ENCODE data around the gene SLC39A12.

SLC39A12 gene

DNA sequence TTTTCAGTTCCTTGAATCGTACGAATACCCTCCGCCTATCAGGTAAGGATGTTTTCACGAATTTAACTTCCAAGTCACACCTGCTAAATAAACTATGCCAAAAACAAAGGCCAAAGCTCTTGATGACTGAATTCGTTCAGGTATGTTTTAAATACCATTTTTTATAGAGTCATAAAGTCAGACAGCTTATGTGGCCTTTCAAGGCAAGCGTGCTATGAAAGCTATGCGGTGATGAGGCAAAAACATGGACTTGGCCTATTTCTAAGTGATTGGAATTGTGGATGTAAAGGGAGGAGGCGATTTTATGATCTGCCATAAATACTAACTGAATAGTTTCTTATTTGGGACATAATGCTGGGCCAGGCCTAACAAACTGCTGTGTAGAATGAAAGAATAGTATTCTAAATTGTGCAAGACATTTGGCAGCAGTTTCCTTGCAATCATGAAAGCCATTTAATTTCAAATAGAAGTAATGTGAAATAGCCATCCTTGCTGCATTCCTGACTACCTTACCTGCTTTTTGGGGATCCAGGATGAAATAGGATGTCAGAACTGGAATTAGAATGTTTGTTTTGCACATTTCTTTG, 14.0 kb downstream of the SLC39A12 start:
- no peak for DNase-seq

DNA sequence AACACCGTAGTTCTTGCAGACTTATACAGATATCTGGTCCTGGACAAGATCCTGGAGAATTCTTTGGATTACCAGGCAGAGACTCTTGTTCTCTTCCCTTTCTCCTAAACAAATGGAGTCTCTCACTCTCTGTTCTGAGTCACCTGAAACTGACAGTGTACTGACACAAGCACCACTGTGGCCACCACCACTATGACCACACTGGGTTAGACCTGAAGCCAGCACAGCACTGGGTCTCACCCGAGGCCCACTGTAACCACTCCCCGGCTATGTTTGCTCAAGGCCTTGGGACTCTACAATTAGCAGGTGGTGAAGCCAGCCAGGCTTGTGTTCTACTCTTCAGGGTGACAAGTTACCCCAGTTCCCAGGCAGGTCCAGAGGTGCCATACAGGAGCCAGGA, 22.8 kb downstream of the SLC39A12 start:
- DNase-seq = no peak

DNA sequence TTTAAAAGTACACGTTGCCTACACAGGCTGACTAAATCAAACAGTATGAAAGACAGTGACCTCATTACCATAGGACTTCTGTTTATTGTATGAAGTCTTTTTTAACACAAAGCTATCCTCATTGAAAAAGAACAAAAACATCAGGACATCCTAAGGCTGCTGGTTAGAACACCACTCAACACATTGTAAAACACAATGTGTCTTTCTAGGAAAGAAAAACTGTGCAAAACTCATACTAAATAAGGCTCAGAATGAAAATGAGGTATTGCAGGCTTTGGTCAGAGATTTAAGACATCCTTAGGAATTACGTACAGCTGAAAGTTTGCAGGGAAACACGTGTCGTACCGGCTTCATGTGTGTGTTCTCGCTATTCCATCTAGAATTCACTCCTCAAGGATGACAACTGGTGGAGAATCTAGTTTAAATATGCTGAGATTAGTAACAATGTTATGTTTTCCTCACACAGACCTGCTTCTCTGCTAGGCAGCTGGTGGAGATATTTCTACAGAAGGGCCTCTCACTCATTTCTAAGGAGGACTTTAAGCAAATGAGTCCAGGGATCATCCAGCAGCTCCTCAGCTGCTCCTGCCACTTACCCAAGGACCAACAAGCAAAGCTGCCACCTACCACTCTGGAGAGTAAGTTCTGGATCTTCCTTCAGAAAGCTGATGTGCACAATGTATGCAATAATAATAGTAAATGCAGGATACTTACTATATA, 29.3 kb downstream of the SLC39A12 start:
- no peak for DNase-seq

DNA sequence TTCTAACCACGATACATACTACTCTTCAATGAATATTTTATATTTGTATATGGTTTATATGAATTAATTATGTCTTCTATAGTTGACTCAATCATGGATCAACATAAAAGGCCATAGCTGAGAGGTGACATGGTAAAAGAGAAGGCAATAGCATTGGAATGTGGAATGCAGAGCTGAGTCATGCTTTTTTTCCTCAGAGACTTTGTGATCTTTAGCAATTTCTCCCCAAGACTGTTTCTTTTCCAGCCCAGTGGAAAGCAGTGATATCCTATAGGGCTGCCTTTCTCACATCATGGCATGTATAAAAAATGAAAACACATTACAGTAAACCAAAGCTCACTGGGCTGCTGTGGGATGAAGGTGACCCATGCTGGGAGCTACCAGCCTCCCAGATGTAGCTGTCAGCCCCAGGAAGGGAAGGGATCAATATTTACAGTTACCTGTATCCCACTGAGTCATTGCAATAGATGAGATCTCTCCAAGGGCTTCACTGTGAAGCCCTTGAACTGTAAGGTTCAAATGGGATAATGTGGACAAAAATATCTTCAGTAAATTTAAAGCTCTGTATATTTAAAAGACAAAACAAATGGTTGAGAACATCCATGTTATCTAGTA, 30.2 kb downstream of the SLC39A12 start:
- no peak for DNase-seq

DNA sequence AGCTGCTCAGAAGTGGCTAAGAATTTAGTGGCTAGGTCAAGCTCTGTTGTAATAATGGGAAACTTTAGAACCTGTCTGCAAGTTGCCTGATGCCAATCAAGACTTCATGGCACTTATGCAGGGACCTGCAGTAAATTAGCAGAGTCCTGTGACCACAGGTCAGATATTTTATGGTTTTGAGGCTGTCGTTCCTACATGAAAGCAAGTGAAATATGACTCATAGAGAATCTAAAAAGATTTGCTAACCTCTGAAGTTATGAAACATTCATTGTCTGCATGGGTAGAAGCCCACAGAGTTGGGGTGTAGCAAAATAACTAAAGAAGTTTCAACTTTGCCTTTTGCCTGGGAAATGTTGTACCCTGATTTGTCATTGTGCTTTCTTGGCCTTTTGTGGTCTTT, 32.3 kb downstream of the SLC39A12 start:
- DNase-seq = no peak

DNA sequence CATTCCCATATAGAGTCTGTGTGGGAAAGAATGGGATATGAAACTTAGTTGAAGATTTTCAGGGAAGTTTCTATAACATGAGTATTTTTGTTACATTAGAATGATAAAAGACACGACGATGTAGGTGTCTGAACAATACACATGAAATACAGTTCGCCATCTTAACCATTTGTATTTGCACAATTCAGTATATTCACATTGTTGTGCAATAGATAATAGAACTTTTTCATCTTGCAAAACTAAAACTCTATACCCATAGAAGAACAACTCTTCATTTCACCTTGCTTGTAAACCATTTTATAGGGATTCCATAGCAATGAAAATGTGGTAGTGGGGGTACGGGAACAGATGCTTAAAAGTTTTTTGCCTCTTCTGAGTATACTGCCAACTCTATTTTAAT, 32.8 kb downstream of the SLC39A12 start:
- DNase-seq = no peak

DNA sequence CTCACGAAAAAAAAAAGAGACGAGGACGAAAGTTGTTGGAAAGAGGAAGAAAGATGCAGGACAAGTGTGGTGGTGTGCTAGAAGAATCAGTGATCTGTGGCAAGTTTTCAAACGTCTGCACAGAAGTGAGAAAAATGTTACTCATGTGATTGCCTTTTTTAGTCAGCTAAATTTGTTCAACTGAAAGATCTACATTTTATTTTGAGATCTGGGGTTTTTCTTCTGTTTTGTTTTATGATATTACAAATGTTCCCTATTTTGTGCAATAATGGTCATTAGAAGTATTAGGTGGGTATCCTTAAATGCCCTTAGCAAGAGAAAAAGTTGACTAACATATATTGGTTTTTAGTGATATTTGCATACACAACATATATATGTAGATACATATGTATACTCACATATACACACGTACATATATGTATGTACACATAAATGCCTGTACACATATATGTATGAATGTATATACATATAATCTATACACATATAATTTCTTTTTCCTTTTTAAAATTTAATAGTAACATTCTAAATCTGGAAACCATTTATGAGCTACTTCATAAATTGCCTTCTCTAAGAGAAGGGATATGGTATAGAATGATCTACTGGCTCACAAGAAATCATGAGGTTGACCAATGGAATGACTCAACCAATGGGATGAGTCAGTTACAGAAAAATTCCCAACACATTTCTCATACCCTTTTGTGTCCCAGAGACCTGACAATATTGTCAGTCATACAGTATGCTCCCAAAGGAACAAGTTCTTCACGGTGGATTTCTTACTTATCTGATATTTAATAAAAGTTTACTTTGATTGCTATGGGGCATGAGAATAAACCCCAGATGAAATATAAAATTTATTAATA, 38.4 kb downstream of the SLC39A12 start:
- no peak for DNase-seq

DNA sequence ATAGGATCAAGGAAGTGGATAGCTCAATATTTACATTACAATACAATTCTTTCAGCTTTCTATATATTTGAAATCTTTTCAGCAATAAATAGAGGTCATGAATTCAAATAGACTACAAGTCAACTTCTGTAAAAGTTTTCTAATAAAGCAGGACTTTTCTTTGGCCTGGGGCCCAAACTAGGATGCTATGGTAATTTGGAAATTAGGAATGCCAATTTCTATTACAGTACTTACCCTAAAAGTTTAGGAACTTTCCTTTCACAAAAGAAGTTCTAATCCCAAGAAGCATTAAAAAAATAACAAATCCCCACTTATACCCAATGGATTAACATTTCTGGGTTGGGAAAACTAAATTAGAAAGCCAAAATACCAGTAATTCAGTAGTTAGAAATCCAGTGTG, 40.5 kb downstream of the SLC39A12 start:
- no peak for DNase-seq

DNA sequence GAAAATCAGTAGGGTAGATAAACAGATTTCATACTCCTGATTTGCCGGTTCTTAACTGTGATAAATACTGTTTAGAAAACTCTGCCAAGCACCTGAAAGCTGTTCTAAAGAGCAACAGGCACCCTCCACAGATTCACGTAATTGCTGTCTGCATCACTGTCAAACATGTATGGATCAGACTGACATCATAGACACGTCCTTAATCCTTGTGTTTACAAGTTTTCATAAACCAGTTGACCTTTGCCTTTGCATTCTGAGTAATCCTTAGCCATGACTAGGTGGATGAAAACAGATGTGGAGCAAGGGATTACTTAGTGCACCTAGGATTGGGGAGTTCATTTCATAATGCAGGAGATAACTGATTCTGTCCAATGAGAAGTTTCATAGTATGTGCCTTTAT, 41.6 kb downstream of the SLC39A12 start:
- DNase-seq = no peak

DNA sequence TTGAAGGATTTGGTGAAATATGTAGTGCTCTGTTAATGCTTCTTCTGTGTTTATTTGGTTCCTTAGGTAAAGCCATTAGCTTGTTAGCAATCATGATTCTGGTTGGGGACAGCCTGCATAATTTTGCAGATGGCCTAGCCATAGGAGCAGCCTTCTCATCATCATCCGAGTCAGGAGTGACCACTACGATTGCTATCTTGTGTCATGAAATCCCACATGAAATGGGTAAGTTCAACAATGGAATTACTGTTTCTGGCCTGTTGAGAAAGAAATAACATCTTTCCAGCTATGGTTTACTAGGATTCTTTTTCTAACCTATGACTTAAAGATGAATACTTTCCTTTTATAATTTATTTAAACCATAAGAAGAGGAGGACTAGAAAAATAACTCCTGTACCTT, 48.9 kb downstream of the SLC39A12 start:
- DNase-seq = no peak

DNA sequence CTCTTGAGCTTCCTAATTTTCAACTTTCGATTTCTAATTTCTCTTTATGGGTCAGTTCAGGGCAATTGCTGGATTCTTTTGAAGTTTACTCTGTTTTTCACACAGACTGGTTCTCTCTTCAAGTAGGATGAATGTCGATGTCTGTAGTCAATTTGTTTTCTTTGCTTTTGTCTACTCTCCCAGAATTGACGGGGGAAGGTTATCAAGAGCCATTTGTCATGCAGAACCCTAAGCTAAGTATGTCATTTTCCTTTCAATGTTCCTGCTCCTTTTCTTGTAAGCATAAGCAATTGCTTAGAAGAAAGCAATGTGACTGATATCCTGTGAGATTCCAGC, 53.7 kb downstream of the SLC39A12 start:
- DNase-seq = no peak

DNA sequence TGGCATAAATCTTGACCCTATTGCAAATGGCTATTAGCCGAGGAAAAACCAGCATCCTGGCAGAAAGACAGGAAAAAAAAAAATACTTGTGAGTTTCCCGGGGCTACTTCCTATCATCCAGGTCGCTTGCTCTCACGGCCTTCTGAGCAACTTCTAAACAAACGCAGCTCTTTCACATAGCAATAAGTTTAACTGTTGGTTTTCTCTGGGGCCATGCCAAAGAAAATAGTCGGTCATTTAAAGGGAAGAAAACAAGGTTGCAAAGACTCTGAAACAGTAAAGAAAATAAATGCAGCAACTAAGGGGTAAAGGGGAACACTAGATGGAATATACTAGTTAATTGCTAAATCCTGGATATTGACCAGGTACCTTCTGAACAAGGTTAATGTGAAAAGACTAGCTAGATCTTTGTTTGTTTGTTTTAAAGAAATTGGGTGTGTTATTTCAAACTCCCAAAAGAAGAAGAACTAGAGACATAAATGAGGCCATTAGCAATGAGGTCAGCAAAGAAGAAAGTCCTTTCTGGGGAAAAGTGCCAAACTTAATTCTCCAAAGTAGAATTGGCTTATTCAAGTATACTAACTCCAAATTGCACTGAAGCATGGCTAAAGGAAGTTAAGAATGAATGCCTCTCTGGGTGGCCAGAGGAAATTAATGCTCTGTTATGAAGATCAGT, 54.2 kb downstream of the SLC39A12 start:
- DNase-seq = no peak

DNA sequence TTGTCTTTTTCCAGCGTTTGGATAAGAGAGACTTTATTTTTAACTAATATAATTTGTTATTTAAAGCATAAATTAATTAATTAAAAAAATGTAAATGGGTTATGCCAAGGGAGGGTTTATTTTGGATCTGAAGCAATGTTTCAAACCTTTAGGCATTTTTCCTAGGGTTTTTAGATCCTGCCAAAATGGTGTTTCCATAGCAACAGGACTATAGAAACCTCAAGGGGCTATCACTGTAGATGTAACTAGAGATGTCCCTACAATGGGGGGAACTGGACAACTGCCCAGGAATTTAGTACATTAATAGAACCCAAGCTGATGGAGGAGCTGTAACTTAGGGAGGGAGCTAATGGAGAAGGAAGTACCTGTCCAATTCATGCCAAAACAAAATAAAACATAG, 57.3 kb downstream of the SLC39A12 start:
- no peak for DNase-seq

DNA sequence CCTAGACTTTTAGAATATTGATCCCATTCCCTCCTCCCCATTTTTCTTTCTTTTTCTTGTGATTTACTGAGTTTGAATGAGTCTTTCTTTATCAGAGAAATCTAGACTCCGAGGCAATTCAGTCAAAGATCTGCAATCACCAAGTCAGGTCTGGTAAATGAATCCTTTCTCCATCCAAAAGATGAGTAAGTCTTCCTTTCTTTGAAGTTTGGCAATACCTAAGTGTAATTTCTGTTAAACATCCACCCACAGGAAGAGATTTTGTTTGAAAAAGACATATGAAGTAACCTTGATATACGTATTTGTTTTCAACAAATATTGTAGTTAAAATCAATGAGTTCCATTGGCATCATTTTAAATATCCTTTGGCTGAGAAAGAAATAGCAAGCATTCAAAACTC, 58.3 kb downstream of the SLC39A12 start:
- DNase-seq = no peak

DNA sequence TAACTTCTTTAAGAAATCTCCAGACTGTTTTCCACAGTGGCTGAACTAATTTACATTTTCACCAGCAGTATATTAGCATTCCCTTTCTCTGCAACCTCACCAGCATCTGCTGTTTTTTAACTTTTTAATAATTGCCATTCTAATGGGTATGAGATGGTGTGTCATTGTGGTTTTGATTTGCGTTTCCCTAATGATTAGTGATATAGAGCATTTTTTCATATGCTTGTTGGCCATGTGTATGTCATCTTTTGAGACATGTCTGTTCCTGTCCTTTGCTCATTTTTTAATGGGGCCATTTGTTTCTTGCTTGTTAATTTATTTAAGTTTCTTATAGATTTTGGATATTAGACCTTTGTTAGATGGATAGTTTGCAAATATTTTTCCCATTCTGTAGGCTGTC, 68.8 kb downstream of the SLC39A12 start:
- no peak for DNase-seq

DNA sequence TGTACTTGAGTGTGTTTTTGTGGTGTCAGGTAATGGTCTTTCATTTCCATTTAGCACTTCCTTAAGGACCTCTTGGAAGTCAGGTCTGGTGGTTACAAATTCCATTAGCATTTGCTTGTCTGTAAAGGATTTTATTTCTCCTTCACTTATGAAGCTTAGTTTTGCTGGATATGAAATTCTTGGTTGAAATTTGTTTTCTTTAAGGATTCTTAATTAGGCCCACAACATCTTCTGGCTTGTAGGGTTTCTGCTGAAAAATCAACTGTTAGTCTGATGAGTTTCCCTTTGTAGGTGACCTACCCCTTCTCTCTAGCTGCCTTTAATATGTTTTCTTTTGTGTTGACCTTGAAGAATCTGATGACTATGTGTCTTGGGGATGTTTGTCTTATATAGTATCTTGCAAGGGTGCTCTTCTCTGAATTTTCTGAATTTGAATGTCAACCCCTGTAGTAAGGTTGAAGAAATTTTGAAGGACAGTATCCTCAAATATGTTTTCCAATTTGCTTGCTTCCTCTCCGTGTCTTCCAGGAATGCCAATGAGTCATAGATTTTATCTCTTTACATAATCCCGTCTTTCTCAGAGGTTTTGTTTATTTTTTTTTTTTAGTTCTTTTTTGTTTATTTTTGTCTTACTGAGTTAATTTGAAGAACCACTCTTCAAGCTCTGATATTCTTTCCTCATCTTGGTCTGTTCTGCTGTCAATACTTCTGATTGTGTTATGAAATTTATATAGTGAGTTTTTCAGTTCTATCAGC, 70.2 kb downstream of the SLC39A12 start:
- DNase-seq = no peak

DNA sequence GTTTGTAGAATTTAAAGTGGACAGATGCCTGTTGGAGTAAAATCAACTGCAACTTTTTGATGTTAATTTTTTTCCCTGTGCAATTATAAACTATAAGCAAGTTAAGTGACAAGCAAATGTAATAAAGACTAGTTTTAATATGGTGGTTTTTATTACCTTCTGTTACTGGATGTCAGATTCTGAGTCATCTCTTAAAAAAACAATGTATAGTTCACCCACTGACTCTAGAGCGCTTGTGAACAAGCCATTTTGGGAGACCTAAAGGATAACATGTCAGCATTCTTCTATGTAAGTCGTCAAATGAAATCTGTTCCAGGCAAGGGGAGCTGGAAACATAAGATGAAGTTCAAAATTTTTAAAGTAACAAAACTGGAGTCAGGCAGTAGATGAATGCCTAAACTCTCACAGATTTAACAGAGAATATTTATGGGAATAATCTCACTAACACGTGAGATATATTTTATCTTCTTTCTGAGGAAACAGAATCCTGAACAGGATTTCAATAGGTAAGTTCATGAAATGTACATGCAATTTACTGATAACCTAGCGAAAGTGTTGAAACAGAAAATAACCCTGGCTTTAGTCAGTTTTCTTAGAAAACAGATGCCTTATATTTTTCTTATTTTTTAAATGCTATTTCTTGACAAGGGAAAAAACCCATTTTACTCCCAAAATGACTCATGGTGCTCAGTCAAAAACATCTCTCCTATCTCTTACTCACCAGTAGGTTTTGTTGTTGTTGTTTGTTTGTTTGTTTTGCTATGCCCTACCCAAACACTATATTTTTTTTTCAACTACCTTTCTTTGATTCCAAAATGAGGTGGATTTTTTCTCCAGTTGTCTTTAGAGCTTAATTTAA, 91.7 kb downstream of the SLC39A12 start:
- DNase-seq = no peak

DNA sequence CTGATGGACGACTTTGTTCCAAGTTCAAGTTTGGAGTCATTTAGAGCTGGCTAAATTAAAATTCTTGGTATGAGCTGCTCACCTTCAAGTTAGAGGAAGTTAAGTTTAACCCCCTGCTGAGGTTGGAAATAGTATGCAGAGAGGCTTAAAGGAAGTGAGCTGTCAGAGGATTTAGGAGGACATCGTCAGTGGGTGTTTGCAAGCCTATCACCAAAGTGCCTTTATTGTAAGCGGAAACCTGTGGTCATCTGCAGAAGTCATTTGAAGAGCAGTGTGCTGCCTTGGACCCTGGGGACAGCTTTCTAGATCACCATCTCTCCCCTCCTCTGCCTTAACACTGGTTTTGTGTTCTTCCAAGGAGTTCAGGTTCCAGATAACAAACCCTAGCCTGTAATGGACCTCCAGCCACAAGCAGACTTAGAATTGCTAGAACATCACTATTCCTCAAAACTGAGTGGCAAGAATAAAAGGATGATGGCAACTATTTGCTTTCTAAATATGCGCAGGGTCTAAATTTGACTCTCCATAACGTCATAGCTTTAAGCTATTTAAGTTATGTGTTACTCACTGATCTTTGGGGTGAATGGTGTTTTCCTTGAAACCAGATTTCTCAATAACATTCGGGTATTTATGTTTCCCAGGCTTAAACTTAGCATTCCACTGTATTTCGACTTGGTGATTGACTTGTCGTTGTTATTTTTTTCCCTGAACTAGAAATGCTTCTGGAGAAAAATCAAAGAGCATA, 93.4 kb downstream of the SLC39A12 start:
- DNase-seq = no peak

DNA sequence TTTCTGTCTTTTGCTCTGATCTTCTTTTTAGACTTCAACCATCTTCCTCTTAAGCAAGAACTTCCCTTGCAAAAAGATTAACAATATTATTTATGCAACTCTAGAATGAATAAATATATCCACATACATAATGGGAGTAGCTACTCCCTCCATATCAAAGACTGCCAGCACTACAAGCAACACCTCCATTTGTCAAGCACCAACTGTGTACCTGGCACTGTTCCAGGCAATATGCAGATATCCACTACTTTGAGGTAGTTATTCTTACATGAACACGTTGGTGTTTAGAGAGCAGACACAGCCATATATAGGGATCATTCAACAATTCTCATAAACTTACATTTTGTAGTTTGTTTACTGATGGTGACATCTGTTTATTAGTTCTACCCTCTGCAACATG, 104.9 kb downstream of the SLC39A12 start:
- DNase-seq = no peak

DNA sequence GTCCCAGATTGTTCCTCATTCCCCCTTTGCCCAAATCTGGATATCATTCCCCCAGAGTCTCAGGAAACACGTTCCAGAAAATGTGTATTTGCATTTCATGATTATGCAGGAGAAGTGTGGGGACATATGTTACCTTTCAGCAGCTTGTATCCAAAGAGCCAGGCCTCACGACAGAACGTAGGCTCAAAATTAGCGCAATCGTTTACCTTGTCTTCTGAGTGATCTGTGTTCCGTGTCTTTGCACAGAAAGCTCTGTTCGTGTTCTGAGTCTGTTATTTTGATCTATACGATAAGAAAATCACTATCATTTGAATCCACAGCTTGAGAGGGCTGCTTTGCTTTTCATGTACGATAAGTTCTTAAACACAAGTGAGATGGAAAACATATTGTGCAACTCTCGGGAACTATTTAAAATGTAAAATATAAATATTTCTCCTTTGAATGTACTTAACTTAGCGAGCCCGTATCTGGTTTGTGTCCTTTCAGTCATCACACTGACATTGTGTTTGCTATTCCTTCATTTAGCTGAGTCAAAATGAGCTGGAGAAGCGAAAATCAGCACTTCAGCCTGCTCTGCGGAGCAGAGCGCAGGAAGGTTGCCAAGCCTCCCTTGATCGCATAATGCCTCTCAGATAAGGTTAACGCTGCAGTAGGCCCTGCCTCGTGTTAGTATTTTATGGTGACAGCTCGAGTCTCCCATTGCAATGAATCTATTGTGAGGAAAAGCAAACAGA, 108.3 kb downstream of the SLC39A12 start:
- no peak for DNase-seq
